Endodermal cell (in vitro differentiated cells): ENCODE measurements around the gene C19orf73. TPM values are rescaled to one million over a fixed set of nuclear protein-coding genes. Genes with fewer than 3 reads are reported as not detected.
A peak's percentile ranks its signal among the peaks of the same experiment; 100 is the strongest.

ENCODE experiments used
- DNase-seq: peaks from one replicate; pipeline ENCODE4 v3.0.0-alpha.2; 2017
- H3K27ac ChIP-seq: 2 replicates; pipeline ENCODE4 v1.5.1; 2013; ENCODE audit warnings: mild to moderate bottlenecking, low read depth, low read length, moderate library complexity
- H3K27me3 ChIP-seq: 2 replicates; pipeline ENCODE4 v1.6.1; 2013; ENCODE audit warnings: mild to moderate bottlenecking, low read length, moderate library complexity; ENCODE audit not compliant: insufficient read depth, control insufficient read depth, poor library complexity, severe bottlenecking
- H3K36me3 ChIP-seq: 2 replicates; pipeline ENCODE4 v1.7.0; 2013; ENCODE audit warnings: mild to moderate bottlenecking, low read length, moderate library complexity; ENCODE audit not compliant: control insufficient read depth, insufficient read depth
- H3K4me1 ChIP-seq: one replicate; pipeline ENCODE4 v1.7.0; 2013; ENCODE audit warnings: low read length; ENCODE audit not compliant: control insufficient read depth, insufficient read depth
- H3K4me3 ChIP-seq: 2 replicates; pipeline ENCODE4 v1.5.1; 2013; ENCODE audit warnings: mild to moderate bottlenecking, low read length, moderate library complexity
- H3K9ac ChIP-seq: 2 replicates; pipeline ENCODE4 v1.6.1; 2013; ENCODE audit warnings: mild to moderate bottlenecking, low read length, moderate library complexity; ENCODE audit not compliant: poor library complexity, severe bottlenecking; ENCODE audit errors: extremely low read depth
- H3K9me3 ChIP-seq: 2 replicates; pipeline ENCODE4 v1.6.1; 2013; ENCODE audit warnings: mild to moderate bottlenecking, low read length, moderate library complexity; ENCODE audit not compliant: control insufficient read depth
- H3K27ac Mint-ChIP-seq: 2 replicates; pipeline ENCODE4 v1.8.0; 2020; ENCODE audit warnings: mixed read lengths
- H3K27me3 Mint-ChIP-seq: 2 replicates; pipeline ENCODE4 v1.8.0; 2021; ENCODE audit warnings: mild to moderate bottlenecking, mixed read lengths; ENCODE audit not compliant: insufficient read depth
- H3K36me3 Mint-ChIP-seq: 2 replicates; pipeline ENCODE4 v1.8.0; 2020; ENCODE audit warnings: low read depth, mixed read lengths
- H3K4me1 Mint-ChIP-seq: 2 replicates; pipeline ENCODE4 v1.8.0; 2020; ENCODE audit warnings: mixed read lengths
- H3K4me3 Mint-ChIP-seq: 2 replicates; pipeline ENCODE4 v1.8.0; 2020; ENCODE audit warnings: mild to moderate bottlenecking, moderate library complexity, mixed read lengths
- H3K9me3 Mint-ChIP-seq: 2 replicates; pipeline ENCODE4 v1.8.0; 2020; ENCODE audit warnings: mild to moderate bottlenecking, mixed read lengths
- WGBS, 2 experiments: methylation state at CpG; one replicate each; pipeline versions ENCODE4 v1.1.5 to v1.1.7; 2013; ENCODE audit warnings: missing lambda C conversion rate in 2 of 2, mixed read lengths in 1 of 2; ENCODE audit not compliant: insufficient coverage in 1 of 2, insufficient read length in 1 of 2; 5-methylcytosine and 5-hydroxymethylcytosine counted together
- total RNA-seq, 2 donors: library from RNA; stranded (reverse); fragmentation: NEBNext Ultra II Directional in 1 of 2; extraction: Animal tissue kit (Norgen Biotek cat#: 25700) in 1 of 2; gene quantifications; 2 replicates in 1 of 2; 3 replicates in 1 of 2; pipeline ENCODE4 v1.2.1, GENCODE V29; 2021
- TF ChIP-seq, protein P1 (sequence below): fragments of 200-600 bp; sonication (generic); conservative IDR thresholded peaks from 2 replicates; pipeline ENCODE4 v1.5.0; 2021; ENCODE audit warnings: antibody characterized with exemption, mild to moderate bottlenecking

The C19orf73 gene
- total RNA-seq, 2 donors from 2014 or later: 1.9 to 2.5 TPM

DNA sequence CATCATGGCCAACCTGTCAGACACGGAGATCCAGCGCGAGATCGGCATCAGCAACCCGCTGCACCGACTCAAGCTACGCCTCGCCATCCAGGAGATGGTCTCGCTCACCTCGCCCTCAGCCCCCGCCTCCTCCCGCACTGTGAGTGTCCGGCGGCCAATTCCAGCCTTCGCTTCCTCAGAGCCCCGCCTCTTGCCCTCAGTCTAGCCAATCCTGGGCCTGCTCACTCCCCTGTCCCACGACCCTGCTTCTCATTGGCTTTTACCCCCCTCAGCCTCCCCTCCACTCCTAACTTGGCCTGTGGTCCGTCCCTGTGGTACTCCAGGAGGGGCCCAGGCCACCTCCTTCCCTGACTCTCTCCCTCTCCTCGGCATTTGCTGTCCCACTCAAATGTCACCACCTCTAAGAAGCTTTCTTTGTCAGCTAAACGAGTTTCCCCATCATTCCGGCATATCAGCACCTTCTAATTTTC, 24.0 kb upstream of the C19orf73 start:
- H3K36me3 ChIP-seq: no peaks in the 10 kb centered on the region
- Mint-ChIP-seq H3K27ac (peak overlapping the region; percentile 31), H3K36me3 (no peaks in the 10 kb centered on the region), H3K9me3 (no peaks in the 10 kb centered on the region), H3K27me3 (peaks cover 19% of the 10 kb centered on the region), H3K4me3 (peak overlapping the region; percentile 70), H3K4me1 (peaks cover 14% of the 10 kb centered on the region)
- H3K4me3 ChIP-seq: peak overlapping the region; percentile 91
- no peaks in the 10 kb centered on the region for H3K4me1 ChIP-seq
- peak; percentile 98 for DNase-seq
- H3K9ac ChIP-seq: no peak overlapping the region
- no peaks in the 10 kb centered on the region for H3K27me3 ChIP-seq
- H3K9me3 ChIP-seq: no peaks in the 10 kb centered on the region
- WGBS, 2 experiments: 4% methylated on average over 20 to 21 of the region's 21 CpGs
- H3K27ac ChIP-seq: no peak overlapping the region
- TF ChIP-seq, protein P1, sequence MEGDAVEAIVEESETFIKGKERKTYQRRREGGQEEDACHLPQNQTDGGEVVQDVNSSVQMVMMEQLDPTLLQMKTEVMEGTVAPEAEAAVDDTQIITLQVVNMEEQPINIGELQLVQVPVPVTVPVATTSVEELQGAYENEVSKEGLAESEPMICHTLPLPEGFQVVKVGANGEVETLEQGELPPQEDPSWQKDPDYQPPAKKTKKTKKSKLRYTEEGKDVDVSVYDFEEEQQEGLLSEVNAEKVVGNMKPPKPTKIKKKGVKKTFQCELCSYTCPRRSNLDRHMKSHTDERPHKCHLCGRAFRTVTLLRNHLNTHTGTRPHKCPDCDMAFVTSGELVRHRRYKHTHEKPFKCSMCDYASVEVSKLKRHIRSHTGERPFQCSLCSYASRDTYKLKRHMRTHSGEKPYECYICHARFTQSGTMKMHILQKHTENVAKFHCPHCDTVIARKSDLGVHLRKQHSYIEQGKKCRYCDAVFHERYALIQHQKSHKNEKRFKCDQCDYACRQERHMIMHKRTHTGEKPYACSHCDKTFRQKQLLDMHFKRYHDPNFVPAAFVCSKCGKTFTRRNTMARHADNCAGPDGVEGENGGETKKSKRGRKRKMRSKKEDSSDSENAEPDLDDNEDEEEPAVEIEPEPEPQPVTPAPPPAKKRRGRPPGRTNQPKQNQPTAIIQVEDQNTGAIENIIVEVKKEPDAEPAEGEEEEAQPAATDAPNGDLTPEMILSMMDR: no peak

DNA sequence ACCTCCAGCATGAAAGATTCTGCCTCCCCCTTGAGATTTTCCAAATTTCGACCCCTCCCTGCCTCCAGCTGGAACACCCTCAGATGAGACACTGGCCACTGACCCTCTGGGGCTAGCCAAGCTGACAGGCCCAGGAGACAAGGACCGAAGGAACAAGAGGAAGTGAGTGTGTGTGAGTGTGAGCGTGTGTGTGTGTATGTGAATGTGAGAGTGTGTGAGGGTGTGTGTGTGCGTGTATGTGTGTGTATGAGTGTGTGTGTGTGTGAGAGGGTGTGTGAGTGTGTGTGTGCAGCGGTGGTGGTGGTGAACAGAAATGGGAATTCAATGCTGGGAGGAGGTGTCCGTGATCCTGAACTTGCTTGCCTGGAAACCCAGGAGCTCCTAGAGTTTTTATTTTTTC, 22.4 kb upstream of the C19orf73 start:
- WGBS, 2 experiments: 82 to 90% methylated on average over 4 to 5 of the region's 6 CpGs
- Mint-ChIP-seq H3K27me3 (peaks cover 19% of the 10 kb centered on the region), H3K36me3 (peaks cover 2% of the 10 kb centered on the region), H3K4me1 (peaks cover 8% of the 10 kb centered on the region), H3K9me3 (no peaks in the 10 kb centered on the region), H3K27ac (no peak overlapping the region), H3K4me3 (no peak overlapping the region)
- DNase-seq: no peak
- no peaks in the 10 kb centered on the region for H3K9me3 ChIP-seq
- H3K27ac ChIP-seq: no peak overlapping the region
- H3K4me3 ChIP-seq: no peak overlapping the region
- H3K4me1 ChIP-seq: no peaks in the 10 kb centered on the region
- no peaks in the 10 kb centered on the region for H3K27me3 ChIP-seq
- TF ChIP-seq, protein P1: no peak
- H3K9ac ChIP-seq: no peak overlapping the region
- no peaks in the 10 kb centered on the region for H3K36me3 ChIP-seq

DNA sequence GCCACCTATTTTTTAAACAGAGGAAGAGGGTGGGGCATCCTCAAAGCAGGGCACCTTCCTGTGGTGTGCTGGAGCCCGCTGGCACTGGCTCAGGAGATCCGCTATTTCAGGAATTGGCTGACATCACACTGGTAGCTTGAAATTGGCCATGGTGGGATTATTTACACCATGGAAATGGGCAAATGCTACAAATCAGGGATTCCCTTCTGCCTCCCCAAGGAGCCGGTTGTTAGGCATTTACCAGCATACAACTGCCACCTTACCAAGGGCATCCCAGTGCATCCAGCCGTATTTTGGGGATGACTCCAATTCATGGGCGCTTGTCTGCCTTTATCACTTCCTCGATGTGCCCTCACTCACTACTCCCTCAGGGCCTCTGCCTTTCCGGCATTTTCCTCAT, 22.0 kb upstream of the C19orf73 start:
- Mint-ChIP-seq H3K4me1 (peaks cover 6% of the 10 kb centered on the region), H3K36me3 (peaks cover 3% of the 10 kb centered on the region), H3K9me3 (peaks cover 2% of the 10 kb centered on the region), H3K4me3 (no peak overlapping the region), H3K27ac (no peak overlapping the region), H3K27me3 (peaks cover 20% of the 10 kb centered on the region)
- WGBS, 2 experiments: 83 to 88% methylated on average over 6 to 7 of the region's 7 CpGs
- TF ChIP-seq, protein P1: no peak
- DNase-seq: no peak
- no peak overlapping the region for H3K27ac ChIP-seq
- H3K4me3 ChIP-seq: no peak overlapping the region
- no peaks in the 10 kb centered on the region for H3K27me3 ChIP-seq
- H3K36me3 ChIP-seq: no peaks in the 10 kb centered on the region
- no peak overlapping the region for H3K9ac ChIP-seq
- no peaks in the 10 kb centered on the region for H3K4me1 ChIP-seq
- no peaks in the 10 kb centered on the region for H3K9me3 ChIP-seq
